ENCODE results near the gene KDM5B.
"Not testable (repeated sequence)": the region's sequence is repeated elsewhere in the genome, so short reads cannot be mapped to it uniquely, and the experiment has no call there.

KDM5B gene

DNA sequence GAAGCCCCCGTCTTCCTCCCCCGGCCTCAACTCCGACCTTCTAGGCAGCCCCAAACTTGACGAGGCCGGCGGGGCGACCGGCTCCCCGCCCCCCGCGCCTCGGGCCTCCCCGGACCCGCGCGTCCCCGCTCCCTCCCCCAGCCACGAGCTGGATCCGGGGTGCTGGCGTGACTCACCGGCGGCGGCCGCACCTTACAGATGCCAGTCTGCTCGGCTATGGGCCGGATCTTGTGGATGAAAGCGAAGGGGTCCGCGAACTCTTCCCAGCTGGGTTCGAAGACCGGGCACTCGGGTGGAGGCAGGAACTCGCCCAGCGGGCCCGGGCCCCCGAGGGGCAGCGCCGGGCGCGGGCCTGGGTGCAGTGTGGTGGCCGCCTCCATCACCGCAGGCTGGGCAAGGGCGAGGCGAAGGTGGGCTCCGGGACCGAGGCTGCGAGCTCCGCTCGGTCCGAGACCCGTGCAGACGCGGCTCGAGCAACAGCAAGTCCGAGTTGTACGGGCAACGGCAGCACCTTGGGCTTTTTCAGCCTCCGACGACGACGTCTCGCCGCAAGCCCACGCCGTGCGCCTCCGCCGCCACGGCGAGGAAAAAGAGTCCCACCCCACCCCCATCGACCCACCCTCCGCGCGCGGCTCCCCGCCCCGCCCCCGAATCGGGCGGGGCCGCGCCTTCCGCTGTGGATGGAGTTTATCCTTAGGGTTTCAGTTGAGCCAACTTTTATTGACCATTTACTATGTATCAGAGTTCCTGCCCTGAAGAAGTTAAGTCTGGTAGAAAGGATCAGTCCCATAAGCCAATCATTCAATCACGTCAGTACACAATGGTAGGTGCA lies at the start of gene KDM5B:
KDM5B (minus strand) TSS at position 496 of the 832 bp plus-strand sequence; CDS start at position 380, 116 bp downstream.
- peak; percentile 78 for DNase-seq

- no peak for DNase-seq
These were observed 49.0 kb upstream of the KDM5B start for GRCh38 chr1:202857136-202857610.

DNA sequence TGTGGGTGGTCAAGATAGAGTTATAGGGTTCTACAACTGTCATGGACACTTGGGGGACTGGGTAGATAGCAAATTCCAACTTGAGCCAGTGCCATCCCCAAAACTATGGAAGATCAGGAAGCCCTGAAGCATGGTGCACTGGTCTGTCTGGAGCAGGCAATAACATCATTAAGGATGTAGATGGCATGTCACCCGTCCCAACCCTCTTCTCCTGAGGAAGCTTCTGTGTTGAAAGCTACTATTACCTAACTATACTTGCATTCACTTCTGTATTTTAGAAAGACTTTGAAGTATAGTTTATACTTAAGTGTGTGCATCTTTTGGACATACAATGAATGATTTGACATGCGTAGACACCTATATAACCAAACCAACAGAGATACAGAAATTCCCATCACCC lies 47.8 kb upstream of the KDM5B start:
- DNase-seq = no peak

GRCh38 chr1:202854787-202855186 lies 46.6 kb upstream of the KDM5B start:
- no peak for DNase-seq

- DNase-seq = peak; percentile 33
These were observed 44.1 kb upstream of the KDM5B start for GRCh38 chr1:202852163-202852904.

DNA sequence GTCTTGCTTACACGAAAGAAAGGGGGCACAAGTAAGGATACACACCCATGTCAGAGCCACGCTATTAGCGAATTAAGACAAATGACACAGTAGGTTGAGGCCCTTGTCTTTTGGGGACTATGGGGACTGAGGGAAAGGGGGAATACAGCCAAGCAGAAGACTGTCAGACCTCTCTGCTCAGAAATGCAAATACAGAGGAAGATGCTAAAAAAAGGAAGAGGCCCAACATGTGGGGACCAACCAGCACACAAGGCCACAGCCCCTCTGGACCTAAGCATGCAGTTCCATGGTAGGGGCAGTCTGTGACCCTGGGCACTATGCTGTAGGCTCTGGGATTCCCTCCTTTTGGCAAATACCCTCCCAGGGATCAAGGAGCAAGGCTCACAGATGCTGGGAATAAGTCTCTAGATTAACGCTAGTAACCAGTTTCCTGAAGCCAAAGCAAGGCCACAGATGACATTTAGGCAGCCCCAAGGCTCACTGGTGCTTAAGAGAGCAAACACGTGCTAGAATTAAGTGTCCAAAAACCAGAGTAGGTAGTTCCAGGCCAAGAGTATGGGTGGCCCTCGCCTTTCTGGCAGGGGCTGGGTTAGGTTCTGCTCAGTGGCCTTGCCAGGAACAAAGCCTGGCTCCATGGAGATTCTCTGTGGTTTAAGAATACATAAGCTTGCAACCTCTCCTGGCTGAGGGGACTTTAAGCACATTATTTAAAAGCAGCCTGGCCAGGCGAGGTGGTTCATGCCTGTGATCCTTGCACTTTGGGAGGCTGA lies 42.6 kb upstream of the KDM5B start:
- DNase-seq = no peak

DNA sequence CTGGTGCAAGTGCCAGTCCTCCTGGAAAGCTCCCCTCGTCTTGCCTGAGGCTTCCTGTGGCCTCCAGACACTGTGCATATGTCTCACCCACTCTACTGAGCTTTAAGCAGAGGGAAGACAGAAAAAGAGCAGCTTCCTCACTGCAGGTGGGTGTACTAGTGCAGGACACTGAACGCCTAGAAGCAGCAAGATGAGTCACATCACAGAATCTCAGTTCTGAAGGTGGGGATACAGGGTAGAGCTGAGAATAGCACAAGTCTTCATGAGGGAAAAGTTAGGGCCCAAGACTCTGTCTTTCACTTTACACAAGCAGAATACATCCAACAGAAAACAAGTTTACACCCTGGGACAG lies 39.9 kb upstream of the KDM5B start:
- DNase-seq = no peak

GRCh38 chr1:202844935-202845334 lies 36.7 kb upstream of the KDM5B start:
- no peak for DNase-seq

GRCh38 chr1:202844259-202844658 lies 36.0 kb upstream of the KDM5B start:
- no peak for DNase-seq

DNA sequence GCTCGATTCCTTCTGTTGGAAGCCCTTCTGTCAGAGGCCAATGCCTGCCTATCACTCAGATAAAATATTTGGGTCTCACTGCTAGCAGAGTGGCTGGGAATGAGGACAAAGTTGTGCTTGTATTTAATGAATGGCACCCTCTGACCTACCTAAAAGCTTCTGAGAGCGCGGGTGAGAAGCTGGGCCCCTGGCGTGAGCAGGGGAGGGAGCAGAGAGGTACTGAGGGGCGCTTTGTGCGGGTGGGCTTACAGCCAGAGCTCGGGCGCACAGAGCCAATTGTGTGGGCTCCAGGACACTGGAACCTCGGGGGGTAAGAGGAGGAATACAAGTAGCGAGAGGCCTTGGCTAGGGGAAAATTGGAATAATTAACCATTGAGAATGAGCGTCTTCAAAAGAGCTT lies 34.9 kb upstream of the KDM5B start:
- no peak for DNase-seq

DNA sequence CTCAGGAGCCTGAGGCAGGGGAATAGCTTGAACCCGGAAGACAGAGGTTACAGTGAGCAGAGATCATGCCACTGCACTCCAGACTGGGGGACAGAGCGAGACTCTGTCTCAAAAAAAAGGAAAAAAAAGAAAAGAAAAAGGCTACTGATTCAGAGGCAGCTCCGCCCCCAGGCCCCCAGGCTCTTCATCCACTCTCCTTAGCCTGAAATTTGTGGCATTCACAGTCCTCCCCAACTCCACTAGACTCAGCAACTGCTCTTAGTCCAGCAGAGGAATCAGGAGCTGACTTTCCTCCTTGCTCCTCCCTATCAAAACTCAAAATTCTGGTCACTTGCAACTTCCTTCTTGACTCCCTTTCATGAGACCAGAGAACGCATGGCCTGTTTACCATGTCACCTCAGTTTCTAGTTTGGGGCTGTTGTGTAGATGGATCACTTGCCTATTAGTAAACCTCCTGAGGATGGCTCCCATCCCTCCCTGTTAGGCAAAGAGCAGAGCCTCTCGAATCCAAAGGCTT lies 29.6 kb upstream of the KDM5B start:
- DNase-seq = no peak

- no peak for DNase-seq
These were observed 28.6 kb upstream of the KDM5B start for GRCh38 chr1:202836623-202837403.

DNA sequence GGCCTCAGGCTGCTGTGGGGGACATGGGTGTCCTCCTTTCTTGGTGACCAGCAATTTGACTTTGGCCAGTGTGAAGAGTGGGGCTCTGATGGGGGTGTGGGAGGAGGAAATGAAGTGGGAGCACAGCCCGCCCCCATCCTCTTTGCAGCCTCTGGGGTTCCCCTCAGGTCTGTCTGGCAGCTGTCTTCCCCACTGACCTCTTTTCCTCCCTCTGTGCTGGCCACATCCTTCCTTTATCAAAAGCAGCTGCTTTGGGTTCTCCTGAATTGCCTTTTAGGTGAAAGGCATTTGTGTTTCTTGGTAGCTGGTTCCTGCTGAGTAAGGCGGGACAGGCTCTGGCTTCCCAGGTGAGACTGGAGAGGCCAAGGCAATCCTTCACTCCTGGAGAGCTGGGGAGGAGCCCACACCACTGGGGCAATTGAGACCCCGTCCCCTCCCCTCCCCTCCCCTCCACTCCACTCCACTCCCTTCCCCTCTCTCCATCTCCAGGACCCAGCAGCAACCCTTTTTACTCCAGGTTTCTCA lies 27.4 kb upstream of the KDM5B start:
- no peak for DNase-seq

GRCh38 chr1:202834771-202835547 lies 26.7 kb upstream of the KDM5B start:
- DNase-seq = no peak

DNA sequence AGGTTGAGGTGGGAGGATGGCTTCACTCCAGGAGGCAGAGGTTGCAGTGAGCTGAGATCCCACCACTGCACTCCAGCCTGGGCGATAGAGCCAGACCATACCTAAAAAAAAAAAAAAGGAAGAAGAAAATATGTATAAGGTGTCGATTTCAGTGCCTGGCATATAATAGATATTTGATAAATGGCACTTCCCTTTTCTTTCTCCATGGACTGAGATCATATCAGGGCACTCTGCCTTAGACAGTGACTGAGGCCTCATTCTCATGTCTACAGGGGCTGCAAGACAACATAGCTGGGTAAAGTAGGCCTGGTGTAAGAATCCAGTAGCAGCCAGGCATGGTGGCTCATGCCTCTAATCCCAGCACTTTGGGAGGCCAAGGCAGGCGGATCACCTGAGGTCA lies 23.7 kb upstream of the KDM5B start:
- DNase-seq = no peak

- not testable (repeated sequence) for DNase-seq
These were observed 21.0 kb upstream of the KDM5B start for GRCh38 chr1:202829223-202829622.

DNA sequence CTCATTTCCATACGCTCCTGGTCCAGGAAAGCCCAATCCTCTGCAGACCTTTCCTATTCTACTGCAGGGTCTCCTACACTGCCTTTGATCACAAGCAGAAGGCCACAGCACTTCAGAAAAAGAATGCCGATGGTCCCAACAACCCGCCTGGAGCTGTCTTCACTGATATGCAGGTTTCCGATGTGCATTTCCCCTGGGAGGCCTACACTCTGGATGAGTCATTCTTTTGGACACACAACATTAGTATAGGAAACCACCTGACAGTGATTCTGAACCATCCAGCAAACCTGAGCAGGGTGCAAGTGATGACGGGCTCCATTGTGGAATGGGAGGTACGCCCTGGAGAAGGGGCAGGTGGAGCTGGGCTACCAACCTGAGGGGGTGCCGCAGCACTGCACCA lies 17.5 kb upstream of the KDM5B start:
- DNase-seq = no peak

GRCh38 chr1:202821467-202821866 lies 13.2 kb upstream of the KDM5B start:
- DNase-seq = no peak

- no peak for DNase-seq
These were observed 10.6 kb upstream of the KDM5B start for GRCh38 chr1:202818819-202819218.

DNA sequence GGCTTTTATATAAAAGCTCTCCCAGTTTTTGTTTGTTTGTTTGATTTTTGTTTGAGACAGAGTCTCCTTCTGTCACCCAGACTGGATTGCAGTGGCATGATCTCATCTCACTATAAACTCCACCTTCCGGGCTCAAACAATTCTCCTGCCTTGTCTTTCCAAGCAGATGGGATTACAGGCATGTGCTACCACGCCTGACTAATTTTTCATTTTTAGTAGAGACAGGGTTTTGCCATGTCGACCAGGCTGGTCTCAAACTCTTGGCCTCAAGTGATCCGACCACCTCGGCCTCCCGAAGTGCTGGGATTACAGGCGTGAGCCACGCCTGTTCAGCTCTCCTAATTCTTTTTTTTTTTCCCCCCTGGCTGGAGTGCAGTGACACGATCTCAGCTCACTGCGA lies 6.9 kb upstream of the KDM5B start:
- no peak for DNase-seq

Measured in activated T-cell treated with anti-CD3 and anti-CD28 coated beads, Interleukin-2, amount 50 U/mL, for 1 hour (primary cell).